OCI-LY3 (cell line): ENCODE measurements around the gene SPSB4.

Experiments
- H2AFZ ChIP-seq: fragments of 200-600, 300-600 bp; shearing (Covaris generic); 2 replicates; pipeline ENCODE4 v1.6.0; 2014; ENCODE audit warnings: antibody characterized with exemption, low read depth, low read length
- H3K27ac ChIP-seq: fragments of 200-600, 300-600 bp; sonication (generic); 2 replicates; pipeline ENCODE4 v1.5.1; 2014; ENCODE audit warnings: mild to moderate bottlenecking, low read length, moderate library complexity, mixed read lengths
- H3K27me3 ChIP-seq: fragments of 200-600, 300-600 bp; sonication (generic); 2 replicates; pipeline ENCODE4 v1.6.1; 2014; ENCODE audit warnings: low read depth, low read length, mixed read lengths
- H3K36me3 ChIP-seq: fragments of 200-600, 300-600 bp; sonication (generic); replicated peaks from 2 replicates; pipeline ENCODE3; 2014; ENCODE audit warnings: low read depth, low read length, mixed read lengths
- H3K4me1 ChIP-seq: fragments of 300-600, 200-600 bp; sonication (generic); 2 replicates; pipeline ENCODE4 v1.6.1; 2014; ENCODE audit warnings: low read length, mixed read lengths
- H3K4me2 ChIP-seq: fragments of 200-600, 300-600 bp; sonication (generic); 2 replicates; pipeline ENCODE4 v1.6.1; 2014; ENCODE audit warnings: low read length, mixed read lengths
- H3K4me3 ChIP-seq: fragments of 300-600, 200-600 bp; sonication (generic); 2 replicates; pipeline ENCODE4 v1.5.1; 2014; ENCODE audit warnings: antibody characterized with exemption, mild to moderate bottlenecking, low read length, moderate library complexity
- H3K79me2 ChIP-seq: fragments of 300-600, 200-600 bp; shearing (Covaris generic); 2 replicates; pipeline ENCODE4 v1.6.1; 2014; ENCODE audit warnings: mild to moderate bottlenecking, low read length, mixed read lengths
- H3K9ac ChIP-seq: fragments of 300-600, 200-600 bp; shearing (Covaris generic); 2 replicates; pipeline ENCODE4 v1.6.0; 2014; ENCODE audit warnings: mild to moderate bottlenecking, low read length, moderate library complexity
- H3K9me3 ChIP-seq: fragments of 200-600, 300-600 bp; shearing (Covaris generic); 2 replicates; pipeline ENCODE4 v1.6.1; 2014; ENCODE audit warnings: low read length, mixed read lengths; ENCODE audit not compliant: insufficient read depth
- H4K20me1 ChIP-seq: fragments of 200-600, 300-600 bp; sonication (generic); 2 replicates; pipeline ENCODE4 v1.6.1; 2016; ENCODE audit warnings: low read length, mixed read lengths; ENCODE audit not compliant: insufficient read depth
- EZH2phosphoT487 ChIP-seq: fragments of 200-600 bp; shearing (Covaris generic); IDR thresholded peaks from 2 replicates; pipeline ENCODE4 v1.6.1; 2018; ENCODE audit warnings: antibody characterized with exemption, mixed run types, low read depth
- TF ChIP-seq, protein P1 (sequence below): fragments of 200-600, 300-600 bp; sonication (generic); IDR thresholded peaks from 2 replicates; pipeline ENCODE4 v1.5.1; 2014; ENCODE audit warnings: antibody characterized with exemption, low read length, low read depth

SPSB4 gene

GRCh38 chr3:141192345-141192744 is 141.2 kb downstream of the SPSB4 start:
- peak overlapping the region; percentile 100 for H2AFZ ChIP-seq
- peak overlapping the region; percentile 43 for H3K4me3 ChIP-seq
- H3K36me3 ChIP-seq, result no peaks in the 10 kb centered on the region
- H3K27ac ChIP-seq, result no peak overlapping the region
- TF ChIP-seq, protein P1, sequence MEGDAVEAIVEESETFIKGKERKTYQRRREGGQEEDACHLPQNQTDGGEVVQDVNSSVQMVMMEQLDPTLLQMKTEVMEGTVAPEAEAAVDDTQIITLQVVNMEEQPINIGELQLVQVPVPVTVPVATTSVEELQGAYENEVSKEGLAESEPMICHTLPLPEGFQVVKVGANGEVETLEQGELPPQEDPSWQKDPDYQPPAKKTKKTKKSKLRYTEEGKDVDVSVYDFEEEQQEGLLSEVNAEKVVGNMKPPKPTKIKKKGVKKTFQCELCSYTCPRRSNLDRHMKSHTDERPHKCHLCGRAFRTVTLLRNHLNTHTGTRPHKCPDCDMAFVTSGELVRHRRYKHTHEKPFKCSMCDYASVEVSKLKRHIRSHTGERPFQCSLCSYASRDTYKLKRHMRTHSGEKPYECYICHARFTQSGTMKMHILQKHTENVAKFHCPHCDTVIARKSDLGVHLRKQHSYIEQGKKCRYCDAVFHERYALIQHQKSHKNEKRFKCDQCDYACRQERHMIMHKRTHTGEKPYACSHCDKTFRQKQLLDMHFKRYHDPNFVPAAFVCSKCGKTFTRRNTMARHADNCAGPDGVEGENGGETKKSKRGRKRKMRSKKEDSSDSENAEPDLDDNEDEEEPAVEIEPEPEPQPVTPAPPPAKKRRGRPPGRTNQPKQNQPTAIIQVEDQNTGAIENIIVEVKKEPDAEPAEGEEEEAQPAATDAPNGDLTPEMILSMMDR, result peak; percentile 94
- TF ChIP-seq EZH2phosphoT487, result no peak
- H3K79me2 ChIP-seq, result no peaks in the 10 kb centered on the region
- H4K20me1 ChIP-seq, result no peaks in the 10 kb centered on the region
- peak overlapping the region; percentile 8; the same call in 1 of the 2 replicates for H3K9ac ChIP-seq
- no peaks in the 10 kb centered on the region for H3K9me3 ChIP-seq
- H3K4me1 ChIP-seq, result peaks cover 9% of the 10 kb centered on the region
- peak overlapping the region; percentile 70 for H3K4me2 ChIP-seq
- peaks cover 21% of the 10 kb centered on the region for H3K27me3 ChIP-seq

GRCh38 chr3:141193066-141193830 is 142.1 kb downstream of the SPSB4 start:
- Histone ChIP-seq H3K4me2 (peak overlapping the region; percentile 70), H3K27ac (no peak overlapping the region), H3K36me3 (no peaks in the 10 kb centered on the region), H3K9me3 (no peaks in the 10 kb centered on the region), H2AFZ (peak overlapping the region; percentile 100), H4K20me1 (no peaks in the 10 kb centered on the region), H3K27me3 (peaks cover 28% of the 10 kb centered on the region), H3K4me3 (no peak overlapping the region), H3K79me2 (no peaks in the 10 kb centered on the region), H3K4me1 (peaks cover 9% of the 10 kb centered on the region), H3K9ac (no peak overlapping the region)
- no peak for TF ChIP-seq EZH2phosphoT487
- TF ChIP-seq, protein P1, result no peak
